Measurements from ENCODE around the gene LTB4R2.

Gene LTB4R2

DNA sequence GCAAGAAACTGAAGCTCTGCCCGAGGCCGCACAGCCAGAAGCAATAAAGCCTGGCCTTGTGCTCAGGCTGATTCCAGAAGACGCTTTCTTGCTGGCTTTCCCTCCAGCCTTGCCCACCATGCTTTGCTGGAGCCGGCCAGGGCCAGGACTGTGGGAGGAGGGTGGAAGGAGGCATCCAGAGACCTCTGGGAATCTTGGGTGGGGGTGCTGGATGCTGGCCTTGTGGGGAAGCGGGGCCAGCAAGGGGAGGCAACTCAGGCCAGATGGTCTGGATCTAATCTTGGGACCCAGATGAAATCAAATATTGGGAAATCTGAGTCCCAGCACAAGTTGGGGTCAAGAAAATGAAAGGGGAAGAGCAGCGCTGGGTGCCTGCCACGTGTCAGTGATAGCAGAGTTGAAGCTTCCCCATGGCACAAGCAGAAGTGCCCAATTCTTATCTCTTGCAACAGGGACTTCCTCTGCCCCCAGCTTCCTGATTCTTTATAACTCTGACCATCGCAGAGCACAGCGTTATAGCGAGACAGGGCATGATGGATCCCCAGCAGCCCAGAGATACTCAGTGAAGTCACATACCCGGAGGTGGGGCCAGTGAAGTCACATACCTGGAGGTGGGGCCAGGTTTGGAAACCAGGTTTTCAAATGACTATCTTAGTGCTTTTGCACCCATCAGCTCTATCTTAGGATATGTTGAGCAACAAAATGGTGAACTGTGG, 32.2 kb upstream of the LTB4R2 start:
- no peak for DNase-seq

DNA sequence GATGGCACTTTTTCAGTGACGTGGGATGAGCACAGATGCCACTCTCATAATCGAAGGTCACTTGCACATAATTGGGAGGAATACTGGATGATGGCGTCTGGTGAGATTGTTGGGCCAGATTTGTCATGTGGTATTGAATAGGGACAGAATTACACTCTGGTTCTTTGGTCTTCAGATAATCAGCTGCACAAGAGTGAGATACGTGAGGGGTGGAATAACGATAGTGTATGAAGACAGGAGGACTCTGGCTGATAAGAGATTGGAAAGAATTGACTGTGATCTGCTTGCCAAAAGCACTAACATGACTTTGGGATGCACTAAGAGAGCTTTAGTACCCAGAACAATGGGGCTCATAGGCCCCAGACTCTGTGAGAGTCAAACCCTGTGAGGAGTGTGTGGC, 31.5 kb upstream of the LTB4R2 start:
- DNase-seq, result no peak

DNA sequence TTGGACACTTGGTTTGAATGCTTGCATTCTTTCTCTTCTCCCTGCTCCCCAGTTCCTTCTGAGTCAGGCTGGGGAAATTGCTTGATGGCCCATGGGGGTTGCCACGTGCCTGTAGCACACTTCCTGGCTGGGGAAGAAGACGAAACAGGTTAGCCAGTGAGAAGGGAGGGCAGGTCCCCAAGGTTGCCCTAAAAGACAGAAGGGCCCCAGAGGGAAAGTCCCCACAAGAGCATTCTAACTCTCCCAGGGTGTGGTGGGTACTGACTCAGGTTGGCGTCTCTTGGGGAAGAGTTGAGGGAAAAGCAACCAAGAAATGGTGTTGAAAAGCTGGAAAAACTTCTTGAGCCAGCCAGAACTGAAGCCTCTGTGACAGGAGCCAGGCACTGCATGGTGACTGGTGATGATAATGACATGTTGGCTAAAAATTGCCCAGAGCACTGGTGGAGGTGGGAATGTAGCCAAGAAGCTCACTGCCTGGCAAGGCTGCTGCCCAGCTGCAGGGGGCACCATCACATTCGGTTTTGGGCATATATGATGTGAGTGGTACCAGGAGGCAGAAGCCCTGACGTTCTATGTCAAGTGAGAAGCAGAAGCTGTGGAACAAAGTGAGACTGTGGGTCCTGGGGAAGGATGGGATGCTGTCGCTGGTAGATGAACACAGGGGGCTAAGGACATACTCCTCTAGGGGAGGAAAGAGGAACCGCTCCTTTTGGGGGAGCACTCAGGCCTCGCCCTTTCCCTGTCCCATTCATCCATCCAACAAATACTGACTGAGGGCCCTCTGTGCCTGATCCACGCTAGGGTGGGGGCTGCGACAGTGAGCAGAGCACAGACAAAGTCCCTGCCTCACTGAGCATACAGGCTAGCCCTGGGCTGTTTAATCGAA, 30.4 kb upstream of the LTB4R2 start:
- peak; percentile 26 for DNase-seq

DNA sequence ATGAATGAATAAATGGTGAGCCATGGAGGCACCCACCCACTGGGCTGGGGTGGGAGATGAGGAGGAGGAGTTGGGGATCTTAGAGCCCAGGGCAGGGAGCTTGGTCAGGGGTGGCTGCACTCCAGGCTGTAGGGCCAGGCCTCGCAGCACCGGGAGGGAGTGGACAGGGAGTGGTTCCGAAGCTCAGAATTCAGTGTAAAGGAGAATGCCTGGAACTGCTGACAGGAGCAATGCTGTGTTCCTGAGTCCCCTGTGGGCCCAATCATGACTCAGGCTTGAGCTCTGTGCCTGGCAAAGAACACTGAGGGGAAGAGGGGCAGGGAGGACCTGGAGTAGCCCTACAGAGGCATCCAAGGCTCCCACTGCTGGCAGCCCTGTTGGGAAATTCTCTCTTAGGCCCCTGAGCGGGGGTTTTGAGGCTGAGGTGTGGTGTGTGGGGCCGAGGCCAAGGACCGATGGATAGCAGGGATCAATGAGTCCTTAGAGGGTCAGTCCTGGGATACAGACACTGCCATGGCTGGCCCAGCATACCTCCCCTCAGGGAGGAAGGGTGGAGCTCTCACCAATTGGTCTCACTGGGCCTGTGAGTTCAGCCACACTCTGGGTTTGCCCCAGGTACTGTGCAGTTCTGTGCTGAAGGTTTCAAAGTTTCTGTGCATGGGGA, 29.0 kb upstream of the LTB4R2 start:
- DNase-seq, result no peak

DNA sequence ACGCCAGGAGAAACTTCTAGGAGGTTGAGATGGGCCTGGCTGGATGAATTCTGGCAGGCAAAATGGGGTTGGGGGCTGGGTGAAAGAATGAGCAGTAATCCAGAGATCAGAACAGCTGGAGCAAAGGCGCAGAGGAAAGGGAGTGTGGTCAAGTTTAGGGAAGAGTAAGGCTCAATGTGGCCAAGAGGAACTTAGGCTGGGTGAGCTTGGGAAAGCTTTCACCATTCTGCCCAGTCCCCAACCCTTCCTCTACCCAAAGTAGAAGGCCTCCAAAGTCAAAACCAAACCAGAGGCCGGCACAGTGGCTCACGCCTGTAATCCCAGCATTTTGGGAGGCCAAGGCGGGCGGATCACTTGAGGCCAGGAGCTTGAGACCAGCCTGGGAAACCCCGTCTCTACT, 28.3 kb upstream of the LTB4R2 start:
- DNase-seq, result no peak

DNA sequence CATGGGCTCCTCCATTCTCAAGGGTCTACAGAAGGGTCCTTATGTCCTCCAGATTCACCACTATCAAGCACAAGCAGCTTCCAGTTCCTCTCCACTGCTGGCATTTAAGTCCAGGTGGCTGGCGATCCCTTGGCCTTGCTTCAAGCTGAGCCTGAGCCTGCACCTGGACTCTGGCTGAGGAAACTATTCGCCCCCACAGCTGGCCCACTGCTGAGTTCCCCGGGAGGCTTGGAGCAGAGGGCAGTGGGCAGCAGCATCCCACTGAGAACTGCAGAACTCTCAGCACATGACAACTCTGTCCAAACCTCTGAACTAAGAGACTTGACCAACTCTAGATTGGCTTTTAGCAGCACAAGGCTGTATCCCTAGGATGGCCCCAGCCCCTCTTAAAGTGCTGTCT, 27.2 kb upstream of the LTB4R2 start:
- DNase-seq, result no peak

DNA sequence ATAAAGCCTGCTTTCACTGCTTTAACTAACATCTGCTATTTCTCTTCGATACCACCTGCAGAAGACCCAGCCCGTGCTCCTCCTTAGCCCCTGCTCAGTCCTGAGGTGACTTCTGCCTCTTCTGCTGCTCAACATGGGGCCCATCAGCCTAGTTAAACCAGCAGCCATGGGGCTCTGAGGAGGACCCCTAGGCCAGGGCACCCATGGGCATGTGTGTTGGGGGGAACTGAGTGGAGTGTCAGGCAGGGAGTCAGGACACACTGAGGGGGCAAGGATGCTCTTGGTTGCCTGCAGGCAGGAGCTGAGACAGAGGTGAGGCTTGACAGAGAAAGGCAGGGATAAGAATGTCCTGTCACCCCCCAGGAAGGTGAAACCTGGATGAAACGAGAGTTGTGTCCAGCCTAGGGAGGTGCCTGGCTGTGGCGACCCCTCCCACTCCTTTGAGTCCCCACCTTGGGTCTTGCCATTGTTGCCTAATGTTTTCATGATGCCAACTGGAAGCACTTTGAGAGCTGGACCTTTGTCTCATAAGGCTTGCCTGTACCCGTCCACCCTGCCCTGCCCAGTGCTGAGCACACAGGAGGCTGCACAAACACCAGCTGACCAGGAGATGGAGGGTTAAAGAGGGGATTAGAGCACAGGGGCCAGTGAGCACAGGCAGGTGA, 26.0 kb upstream of the LTB4R2 start:
- DNase-seq, result no peak

DNA sequence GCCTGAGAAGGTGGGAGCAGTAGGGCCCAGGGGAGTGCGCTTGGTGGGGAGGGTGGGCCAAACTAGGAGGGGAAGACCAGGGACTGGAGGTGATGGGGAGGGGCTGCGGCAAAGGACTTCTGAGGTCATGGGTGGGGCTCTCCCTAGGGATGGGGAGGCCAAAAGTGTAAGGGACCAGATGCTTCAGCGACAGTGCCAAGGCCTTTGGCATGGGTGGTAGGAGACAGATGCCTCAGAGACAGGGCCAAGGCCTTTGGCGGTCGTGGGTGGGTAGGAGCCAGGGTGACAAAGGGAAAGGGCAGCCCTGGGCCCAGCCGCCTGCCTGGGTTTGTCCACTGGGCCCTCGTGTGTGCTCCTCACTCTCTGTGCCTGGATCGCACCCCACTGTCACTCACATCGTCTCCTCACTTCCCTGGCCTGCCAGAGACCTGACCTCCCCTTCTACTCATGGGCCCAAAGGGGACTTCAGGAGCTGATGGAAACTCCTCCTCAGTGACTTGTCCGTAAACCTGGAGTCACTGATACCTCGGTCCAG, 25.4 kb upstream of the LTB4R2 start:
- DNase-seq, result no peak

DNA sequence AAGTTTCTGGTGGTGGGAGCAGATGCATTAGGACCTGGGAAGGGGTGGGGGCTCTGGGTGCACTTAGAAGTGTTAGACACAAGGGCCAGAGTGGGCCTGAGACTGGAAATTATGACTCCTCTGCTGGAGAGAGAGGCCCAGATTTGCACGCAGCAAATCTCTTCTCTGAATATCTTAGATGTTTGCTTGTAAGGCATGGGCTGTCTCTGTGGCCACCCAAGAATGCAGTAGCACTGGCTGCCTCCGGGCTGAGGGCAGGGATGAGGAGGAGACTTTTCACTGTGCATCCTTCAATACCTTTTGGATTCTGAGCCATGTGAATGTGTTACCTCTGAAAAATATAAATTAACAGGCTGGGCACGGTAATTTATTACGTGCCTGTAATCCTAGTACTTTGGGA, 24.6 kb upstream of the LTB4R2 start:
- no peak for DNase-seq

DNA sequence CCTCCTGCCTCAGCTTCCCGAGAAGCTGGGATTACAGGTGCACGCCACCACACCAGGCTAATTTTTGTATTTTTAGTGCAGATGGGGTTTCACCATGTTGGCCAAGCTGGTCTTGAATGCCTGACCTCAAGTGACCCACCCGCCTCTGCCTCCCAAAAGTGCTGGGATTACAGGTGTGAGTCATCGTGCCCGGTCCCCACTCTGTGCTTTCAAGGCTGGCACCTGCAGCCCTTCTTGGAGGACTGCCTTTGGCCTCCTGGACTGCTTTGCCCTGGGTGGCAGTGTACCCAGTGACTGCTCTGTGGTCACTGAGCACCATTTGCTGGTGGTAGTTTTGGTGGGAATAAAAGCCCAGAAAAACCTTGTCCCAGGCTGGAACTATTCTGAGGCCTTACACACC, 22.9 kb upstream of the LTB4R2 start:
- no peak for DNase-seq

DNA sequence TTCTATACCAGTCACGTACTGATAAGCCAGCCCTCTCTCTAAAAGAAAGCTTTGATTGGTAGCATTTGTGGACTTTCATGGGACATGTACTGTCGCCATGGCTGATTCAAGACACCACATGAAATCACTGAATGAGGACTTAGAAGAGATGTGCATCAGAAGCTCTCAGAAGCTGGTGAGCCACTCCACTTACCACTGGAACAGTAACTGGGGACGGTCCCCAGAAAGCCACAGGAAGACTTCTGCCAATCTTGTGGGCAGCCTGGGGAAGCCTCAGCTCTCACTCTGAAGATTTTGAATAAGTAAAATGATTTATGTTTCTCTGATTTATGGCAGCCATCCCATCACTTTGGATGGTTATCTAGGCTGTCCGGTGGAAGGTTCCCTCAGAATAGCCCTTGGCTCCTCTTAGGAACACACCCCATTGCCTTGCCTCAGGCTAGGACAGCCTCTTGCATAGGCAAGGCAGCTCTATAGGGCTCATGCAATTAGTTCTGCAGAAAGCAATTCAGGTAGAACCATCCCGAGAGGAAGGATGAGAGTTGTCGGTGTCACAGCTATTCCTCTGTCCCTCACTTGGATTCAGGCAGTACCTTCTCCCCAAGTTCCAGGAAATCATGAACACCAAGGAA, 20.2 kb upstream of the LTB4R2 start:
- no peak for DNase-seq

DNA sequence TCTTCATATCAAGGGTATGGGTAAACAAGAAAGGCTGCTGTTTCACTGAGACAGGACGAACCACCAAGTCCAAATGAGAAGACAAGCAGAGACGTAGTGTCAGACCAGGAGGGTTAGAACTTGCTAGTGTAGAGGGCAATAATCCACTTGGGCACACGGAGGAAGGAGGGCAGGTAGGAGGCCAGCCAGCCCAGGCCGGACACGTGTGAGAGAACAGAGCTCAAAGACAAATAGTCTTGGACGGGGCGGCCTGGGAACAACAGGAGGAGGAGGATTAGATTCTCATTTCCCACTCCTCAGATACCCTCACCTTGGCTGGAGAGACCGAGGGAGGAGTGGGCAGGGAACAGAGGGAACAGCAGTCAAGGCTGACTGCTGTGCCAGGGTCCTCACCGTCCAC, 19.2 kb upstream of the LTB4R2 start:
- no peak for DNase-seq

DNA sequence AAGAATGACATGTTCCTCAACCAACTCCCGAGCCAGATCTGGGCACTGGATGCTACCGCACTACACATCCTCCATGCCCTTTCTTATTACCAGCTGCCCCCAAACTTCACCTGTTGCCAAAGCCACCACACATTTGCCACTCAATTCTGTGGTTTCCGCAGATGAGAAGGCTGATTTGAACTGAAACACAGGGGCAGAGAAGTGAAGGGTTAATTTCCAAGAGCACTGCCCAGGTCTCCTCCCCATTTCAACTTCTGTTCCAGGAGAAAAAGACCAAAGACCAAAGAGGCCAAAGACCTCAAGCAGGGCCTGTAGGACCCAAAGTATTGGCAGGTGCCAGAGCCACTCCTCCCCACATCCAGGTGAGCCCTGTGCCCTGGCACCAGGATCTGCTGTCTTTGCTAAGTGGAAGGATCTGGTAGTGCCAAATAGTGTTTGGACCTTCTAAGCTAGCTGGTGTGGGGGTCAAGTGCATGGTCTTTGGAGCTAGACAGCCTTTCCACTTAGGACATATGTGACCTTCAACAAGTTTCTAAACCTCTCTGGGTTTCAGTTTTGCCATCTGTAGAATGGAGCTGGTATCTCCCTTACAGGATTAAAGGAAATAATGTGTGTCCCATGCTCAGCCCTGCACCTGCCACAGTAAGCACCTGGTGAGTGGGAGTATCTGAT, 18.4 kb upstream of the LTB4R2 start:
- no peak for DNase-seq

DNA sequence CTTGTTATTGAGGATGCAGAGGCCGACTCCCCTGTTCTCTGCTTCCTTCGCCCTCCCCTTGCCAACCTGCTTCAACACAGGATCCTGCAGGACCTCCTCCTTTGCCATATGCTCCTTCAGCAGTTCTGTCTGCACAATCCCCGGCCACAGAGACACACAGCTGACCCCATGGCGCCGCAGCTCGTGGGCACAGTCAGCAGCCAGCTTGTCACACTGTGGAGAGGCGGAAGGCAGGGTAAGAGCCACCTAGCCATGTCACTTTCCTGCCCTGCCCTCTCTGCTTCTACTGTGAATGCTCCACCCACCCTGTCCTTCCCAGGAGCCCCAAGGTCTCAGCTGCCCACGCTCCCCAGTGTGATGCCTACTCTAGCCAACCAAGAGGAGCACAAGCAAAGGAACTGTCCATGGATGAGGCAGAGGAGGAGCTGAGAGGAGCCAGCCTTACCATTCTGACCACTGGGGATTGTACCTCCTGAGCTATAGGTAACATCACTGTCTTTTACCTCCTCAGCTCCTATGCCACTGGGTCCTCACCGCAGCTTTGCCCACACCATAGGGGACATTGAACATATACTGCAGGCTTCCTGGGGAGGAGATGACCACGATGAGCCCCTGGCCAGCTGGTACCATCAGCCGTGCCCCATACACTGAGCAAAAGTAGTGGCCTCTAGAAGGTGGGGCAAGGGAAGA, 17.7 kb upstream of the LTB4R2 start:
- DNase-seq, result no peak

DNA sequence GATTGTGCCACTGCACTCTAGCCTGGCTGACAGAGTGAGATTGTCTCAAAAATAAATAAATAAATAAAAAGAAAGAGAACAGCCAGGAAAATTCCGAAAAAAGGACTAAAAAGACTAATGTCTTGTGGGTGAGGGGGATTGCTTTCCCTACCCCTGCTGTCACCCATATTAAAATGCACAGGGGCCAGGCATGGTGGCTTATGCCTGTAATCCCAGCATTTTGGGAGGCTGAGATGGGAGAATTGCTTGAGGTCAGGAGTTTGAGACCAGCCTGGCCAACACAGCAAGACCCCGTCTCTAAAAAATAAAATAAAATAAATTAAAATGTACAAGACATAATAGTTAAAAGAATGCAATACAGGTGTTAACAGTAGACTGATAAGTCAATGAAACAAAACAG, 16.4 kb upstream of the LTB4R2 start:
- no peak for DNase-seq

DNA sequence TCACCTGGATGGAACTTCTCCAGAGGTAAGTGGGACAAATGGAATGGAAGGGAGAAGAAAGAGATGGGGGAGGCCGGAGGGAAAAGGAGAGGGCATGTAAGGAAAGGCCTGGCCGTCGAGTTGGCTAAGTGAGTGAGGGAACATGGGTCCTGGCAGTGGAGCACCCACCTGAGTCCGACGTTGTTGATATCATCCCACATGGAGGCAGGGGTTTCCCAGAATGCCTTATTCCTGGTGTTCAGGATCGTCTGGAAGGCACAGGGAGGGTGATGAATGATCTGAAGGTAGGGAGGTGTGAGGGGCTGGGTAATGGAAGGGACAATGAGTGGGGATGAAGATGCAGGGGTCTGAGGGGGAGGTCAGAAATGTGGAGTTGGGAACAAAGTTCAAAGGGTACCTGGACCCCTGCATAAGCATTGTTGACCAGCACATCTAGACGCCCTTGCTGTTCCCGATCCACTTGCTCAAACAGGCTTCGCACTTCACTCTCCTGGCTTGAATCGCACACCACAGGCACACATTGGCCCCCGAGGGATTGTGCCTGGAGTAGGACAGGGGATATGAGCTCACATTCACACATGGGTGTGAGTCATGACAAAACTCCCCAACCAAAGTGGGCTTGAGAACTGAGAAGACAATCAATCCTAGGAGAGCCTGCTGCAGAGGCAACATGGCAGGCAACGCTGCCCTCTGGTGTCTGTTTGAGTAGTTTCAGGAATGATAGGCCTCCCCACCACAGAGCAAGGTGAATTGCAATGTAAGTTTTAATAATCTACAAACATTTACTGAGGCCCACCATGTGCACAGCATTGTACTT, 13.4 kb upstream of the LTB4R2 start:
- peak; percentile 57 for DNase-seq

DNA sequence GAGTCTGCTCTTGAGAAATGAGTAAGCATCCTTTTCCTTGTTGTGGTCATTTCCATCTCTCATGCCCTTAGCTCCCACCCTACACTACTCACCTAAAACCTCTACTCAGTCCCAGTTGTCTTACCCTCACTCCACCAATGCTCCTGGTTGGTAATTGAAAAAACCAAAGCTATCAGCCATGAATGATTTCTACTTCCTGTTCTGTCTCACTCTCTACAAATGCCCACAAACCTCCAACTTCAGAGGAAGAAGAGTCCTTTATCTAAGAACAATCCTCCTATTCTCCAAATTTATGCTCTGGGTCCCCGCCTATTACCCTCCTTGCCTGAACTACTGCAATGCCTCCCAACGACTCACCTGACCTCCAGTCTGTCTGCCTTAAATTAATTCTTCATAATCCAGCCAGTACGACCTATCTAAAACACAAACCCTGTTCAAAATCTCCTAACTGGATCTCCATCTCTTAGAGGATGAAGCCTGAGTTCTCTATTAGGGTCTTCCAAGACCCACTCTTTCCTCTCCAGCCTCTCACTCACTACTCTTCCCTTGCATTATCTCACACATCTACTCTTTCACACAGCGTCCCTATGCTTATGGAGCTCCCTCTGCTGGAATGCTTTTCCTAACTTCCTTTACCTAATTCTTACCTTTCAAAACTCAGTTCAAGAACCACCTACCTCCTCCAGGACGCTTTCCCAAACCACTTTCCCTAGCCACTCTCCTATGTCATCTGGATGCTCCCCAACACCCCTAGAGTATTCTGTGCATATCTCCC, 12.6 kb upstream of the LTB4R2 start:
- no peak for DNase-seq

DNA sequence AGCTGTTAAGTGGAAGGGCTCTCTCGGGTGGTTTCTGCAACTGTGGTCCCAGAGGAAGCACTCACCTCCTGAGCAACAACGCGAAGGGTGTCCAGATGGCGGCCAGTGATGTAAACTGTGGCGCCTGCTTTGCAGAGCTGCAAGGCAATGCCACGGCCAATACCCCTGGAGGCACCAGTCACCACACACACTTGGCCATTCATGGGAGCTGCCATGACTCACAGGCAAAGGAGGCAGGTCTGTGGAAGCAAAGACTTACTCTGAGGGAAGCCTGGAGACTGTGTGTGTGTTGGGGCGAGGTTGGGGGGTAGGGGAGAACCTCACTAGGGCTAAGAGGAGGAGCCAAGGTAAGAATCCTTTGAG, 11.1 kb upstream of the LTB4R2 start:
- DNase-seq, result no peak
